HG03558 (cell line): ENCODE data around the gene TPRN.

Source experiments
- ATAC-seq: cut with Tn5 transposase; IDR thresholded peaks from one replicate; pipeline ENCODE4 v1.9.1; 2021; ENCODE audit warnings: moderate number of reproducible peaks; ENCODE audit not compliant: unreplicated experiment; ENCODE audit errors: extremely low read depth

Gene TPRN

DNA sequence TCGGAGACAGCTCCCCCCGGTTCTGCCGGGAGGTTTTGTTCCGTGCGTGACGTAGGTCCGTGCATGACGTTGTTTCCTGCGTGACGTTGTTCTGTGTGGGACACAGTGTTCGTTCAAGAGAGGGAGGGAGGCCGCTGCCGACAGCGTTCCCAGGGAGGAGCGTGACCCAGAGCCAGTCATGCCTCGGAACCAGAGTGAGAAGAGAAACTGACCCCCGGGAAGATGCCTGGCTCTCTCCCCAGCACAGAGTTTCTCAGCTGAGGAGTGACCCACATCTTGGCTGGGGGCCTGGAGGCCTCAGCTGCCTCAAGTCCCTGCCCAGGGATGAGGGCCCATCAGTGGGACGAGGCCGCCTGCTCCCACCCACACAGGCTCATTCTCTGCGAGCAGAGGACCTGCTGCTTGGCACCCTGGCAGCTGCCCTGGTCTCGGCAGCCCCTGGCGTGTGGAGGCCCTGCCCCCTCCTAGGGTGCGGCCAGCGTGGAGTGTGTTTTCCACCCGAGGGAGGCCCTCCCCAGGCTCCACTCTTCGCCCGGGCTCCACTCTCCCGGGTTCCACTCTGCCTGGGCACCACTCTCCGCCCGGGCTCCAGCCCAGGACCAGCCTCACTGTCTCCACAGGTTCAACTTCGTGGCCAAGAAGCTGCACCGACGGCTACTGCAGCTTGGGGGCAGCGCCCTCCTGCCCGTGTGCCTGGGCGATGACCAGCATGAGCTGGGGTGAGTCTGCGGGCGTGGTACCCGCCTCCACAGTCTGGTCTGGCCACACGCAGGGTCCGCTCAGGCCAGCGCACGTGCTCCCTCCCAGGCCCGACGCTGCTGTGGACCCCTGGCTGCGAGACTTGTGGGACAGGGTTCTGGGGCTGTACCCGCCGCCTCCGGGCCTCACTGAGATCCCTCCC, 12.9 kb upstream of the TPRN start:
- ATAC-seq, result no peak

DNA sequence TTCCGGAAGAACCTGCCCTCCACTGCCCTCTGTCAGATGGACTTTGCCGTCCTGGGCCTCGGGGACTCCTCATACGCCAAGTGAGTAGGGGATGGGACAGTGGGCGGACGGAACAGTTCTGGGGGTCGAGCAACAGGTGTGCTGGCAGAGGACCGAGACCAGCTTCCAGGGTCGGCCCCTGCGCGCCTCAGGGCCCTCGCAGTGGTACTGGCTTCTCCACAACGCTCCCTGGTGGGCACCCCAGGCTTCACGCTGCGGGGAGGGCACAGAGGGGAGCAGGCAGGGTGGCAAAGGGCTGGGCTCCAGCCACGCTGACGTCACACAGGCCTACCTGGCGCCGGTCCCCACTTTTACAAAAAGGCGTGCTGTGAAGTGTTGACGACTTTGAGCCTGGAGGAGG, 12.0 kb upstream of the TPRN start:
- ATAC-seq, result no peak

DNA sequence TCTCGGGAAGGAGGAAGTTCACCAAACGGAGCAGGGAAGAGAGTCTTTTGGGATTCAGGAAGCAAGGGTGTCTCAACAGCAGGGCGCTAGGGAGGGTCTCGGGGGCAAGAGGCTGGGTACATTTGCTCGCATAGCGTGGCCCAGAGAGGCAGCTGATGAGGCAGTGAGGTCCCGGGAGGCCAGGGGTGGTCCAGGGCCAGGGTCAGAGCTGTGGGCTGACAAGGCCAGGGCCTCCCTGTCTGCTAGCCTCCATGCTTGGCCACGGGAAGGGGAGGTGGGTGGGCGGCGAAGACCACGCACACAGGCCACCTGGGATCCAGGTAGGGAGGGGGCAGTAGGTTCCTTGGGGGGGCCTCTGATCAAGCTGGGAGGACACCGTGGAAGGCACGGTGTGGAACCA, 11.0 kb upstream of the TPRN start:
- ATAC-seq, result no peak

DNA sequence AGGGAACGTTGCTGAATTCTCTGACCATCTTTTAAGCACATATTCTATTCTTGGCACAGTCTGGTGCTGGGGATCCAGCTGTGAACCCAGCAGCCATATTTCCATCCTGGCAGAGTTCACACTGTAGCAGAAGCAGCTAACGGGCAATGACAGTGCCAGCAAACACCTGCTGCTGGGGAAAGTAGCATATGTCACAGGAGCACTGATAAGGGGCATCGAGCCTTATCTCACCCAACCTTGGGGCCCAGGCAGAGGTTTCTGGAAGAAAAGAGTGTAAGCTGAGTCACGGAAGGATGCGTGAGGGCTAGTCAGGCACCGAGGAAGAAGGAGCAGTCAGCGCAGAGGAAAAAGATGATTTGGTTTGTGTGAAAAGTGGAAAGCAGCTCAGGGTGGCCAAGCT, 6.1 kb upstream of the TPRN start:
- no peak for ATAC-seq

DNA sequence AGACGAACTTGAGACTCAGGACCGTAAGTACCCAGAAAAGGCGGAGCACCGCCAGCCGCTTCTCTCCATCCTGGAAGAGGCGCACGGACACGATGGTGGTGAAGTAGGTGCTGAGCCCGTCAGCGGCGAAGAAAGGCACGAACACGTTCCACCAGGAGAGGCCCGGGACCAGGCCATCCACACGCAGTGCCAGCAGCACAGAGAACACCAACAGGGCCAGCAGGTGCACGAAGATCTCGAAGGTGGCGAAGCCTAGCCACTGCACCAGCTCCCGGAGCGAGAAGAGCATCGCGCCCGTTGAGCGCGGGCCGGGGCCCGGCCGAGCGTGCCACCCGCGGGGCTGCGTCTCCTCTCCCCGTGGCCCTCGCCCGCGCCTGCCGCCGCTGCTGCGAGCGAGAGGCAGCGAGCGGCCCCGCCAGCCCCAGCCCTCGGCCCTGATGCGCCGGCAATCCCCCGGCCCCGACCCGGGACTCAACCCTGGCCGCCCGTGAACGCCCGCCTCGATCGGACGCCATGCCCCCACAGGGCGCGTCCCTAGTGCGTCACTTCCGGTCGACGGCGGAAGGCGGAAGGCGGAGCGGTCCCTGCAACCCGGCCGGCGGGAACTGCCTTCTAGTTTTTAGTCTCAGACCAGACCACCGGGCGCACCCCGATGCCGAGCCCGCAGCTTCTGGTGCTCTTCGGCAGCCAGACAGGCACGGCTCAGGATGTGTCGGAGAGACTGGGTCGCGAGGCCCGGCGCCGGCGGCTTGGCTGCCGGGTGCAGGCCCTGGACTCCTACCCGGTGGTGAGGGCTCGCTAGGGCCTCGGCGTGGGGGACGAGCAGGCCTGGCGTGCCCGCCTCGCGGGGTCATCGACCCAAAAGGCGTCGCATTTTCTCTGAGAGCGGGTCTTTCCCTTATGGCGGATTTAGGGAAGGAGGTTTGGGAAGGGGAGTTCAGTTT, 4.9 kb upstream of the TPRN start, which contains the start of the genes NDOR1 and TMEM203:
Gene NDOR1, plus strand, starts transcription at position 575 of the 944 bp plus-strand sequence. Its CDS starts 78 bp downstream, at position 653.
Gene TMEM203, minus strand, starts transcription at position 523 of the 944 bp plus-strand sequence. Its CDS starts 234 bp downstream, at position 289.
- no peak for ATAC-seq

DNA sequence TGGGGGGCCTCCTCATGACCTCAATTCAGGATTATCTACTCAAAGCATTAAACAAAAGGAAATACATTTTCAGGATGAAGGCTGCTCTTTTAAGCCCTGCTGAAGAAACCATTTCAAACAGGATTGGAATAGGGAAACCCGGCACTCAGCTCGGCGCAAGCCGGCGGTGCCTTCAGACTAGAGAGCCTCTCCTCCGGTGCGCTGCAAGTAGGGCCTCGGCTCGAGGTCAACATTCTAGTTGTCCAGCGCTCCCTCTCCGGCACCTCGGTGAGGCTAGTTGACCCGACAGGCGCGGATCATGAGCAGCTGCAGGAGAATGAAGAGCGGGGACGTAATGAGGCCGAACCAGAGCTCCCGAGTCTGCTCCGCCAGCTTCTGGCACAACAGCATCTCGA, 4.2 kb upstream of the TPRN start:
- ATAC-seq, result no peak

DNA sequence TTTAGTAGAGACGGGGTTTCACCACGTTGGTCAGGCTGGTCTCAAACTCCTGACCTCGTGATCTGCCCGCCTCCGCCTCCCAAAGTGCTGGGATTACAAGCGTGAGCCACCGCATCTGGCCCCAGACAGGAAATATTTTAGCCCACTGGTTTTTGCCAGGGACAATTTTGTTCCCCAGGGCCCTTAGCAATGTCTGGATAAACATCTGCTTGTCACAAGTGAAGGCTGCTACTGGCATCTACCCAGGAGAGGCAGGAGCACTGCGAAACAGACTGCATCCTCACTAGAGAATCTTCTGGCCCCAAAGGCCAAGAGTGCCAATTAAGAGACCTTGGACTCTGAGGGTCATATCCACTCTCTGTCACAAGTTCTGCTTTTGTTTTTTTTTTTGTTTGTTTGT, 2.4 kb upstream of the TPRN start:
- ATAC-seq, result no peak

DNA sequence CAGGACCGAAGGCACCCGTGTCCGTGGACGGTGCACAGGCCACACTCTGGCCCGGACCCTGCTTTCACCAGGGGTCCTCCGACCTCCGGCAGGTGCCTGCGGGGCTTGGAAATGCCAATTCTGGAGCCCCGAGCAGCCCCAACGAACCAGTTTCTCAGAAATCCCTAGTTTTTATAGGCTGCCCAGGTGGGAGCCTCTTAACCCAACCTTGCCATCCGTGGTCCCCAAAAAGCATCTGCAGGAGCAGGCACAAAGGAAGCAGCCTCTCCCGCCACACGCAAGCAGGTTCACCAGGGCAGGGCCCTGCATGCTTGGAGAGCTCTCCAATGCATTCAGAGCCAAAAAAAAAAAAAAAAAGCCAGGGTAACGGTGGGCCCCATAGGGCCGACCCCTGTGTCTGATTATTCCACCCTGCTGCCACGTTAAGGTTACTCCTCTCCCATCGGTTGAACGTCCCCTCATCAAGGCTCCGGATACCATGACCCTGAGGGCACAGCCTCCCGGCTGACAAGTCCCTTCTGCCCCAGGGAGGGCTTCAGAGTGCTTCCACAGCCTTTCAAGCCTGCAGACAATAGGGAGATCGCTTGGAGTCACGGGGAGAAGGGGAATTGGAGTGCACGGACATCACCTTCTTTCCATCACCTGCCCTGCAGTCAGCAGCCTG, 796 bp upstream of the TPRN start:
- ATAC-seq, result no peak

DNA sequence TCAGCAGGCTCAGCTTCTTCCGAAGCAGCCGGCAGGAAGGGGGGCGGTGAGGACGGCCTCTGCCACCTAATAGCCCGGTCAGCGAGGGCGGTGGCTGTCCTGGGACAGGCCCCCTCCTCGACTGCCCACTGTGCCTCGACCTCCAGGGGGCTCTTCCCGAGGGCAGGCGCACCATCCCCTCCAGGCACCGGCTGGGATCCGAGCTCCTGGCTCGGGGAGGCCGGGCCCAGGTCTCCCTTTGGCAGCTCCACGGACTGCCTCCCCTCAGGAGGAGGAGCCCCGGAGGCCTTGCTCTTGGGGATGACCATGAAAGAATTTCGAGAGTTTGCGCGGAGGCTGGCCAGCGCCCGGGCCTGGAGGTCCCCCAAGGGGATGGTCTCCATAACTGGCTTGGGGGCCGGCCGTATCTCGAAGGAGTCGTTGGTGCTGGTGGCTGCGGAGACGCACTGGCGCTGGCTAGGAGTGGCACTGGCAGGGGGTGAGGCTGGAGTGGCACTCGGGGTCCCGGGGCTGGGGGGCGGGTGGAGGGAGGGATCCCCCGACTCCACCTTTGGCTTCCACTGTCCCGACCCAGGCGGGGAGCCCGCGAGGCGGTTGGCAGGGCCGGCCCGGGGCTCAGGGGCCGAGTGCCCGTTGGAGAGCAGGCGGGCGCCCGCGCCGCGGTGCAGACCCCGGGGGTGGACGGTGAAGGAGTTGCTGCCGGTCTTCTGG, 975 bp downstream of the TPRN start:
- ATAC-seq, result no peak

DNA sequence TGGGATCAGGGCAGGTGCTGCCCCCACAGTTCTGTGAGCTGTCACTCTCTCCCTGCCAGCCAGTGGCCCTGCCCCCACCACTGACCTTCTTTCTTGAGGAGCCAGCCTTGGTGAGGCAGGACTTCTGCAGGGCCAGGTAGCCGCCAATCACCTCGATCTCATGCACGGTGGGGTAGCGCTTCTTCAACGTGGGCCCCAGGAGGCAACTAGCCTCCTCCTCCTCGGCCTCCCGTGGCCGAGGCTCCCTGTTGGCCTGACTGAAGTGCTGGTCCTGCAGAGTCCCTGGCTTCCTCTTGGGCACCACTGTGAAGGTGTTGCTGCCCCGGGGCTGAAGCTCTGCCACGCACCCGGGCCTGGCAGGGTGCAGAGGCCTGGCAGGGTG, 1.6 kb downstream of the TPRN start:
- no peak for ATAC-seq

DNA sequence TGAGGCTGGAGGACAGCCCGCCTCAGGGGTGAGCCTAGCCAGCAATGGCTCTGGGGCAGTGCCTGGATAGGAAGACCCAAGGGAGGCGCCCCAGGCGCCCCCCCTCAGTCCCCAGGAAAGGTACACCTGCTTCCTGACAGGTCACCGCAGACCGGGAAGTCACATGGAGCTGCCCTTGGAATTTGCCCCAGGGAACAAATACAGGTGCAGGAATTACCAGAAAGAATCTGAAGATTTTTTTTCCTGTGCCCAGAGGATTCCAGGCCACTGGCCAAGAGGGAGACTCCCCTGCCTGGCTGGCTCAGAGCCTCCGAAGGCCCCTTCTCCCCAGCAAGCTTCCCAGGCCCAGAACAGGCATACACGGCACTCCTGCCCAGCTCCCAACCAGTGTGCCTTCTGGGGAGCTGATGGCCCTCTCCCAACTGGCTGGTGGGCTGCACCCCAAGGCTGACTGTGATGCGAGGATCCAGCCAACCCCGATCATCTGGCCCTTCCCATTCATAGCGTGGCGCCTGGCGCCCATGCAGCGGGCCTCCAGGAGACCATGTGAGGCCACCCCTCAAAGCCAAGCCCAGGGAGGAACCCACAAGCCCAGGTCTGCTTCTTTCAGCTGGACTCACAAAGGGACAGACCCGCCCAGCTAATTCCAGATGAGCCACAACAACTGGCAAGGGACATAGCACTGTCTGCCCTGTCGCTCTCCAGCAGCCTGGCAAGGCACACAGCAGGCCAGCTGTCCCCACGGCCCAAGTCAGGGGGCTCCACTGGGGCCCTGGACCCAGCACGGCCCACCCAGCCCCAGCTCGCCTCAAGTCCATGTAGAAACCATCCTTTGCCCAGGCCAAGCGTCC, 2.3 kb downstream of the TPRN start:
- no peak for ATAC-seq

DNA sequence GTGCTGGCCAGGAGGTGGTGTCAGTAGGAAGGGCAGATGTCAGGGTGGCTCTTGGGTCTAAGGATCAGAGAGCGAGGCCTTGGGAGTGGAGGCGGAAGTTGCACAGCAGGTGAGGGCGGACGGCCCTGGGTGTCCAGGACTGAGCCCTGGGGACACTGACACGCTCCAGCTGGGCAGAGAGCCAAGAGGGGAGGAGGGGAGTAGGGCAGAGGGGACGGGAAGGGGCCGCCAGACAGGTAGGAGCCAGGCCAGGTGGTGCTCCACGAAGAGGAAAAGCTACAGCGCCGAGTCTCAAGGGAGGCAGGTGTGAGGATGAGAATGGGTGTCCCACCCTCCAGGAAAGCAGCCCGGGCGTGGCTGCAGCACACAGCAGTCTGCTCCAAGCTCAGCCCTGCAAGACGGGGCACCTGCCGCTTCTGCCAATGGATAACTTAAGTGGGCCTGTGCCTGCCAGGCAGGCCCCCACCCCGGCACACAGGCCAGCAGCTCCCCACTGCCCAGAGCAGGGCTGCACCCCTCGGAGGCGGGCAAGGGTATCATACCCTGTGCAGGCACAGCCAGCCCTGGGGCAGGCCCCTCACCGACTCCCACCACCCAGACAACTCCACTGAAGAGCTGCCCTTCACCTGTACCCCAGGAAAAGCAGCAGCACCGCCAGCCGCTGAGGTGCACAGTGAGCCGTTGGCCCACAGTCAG, 4.9 kb downstream of the TPRN start:
- ATAC-seq, result no peak

DNA sequence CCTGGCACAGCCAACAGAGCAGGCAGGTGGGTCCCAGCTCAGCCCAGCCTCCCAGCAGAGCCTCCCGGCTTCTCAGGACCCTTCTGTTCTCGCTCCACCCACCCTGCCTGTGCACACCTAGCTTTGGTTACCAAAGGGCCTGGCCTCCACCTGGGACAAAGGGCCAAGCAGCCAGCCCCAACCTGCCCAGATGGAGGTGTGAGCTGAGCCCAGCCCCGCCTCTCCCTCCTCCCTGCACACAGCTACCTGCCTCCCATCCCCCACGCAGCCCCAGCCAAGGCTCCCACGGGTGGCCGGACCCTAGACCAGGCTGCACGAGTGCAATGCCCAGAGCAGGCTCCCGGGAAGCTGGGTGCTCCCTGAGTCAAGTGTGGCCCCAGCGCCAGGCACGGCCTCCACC, 5.6 kb downstream of the TPRN start:
- ATAC-seq, result no peak

DNA sequence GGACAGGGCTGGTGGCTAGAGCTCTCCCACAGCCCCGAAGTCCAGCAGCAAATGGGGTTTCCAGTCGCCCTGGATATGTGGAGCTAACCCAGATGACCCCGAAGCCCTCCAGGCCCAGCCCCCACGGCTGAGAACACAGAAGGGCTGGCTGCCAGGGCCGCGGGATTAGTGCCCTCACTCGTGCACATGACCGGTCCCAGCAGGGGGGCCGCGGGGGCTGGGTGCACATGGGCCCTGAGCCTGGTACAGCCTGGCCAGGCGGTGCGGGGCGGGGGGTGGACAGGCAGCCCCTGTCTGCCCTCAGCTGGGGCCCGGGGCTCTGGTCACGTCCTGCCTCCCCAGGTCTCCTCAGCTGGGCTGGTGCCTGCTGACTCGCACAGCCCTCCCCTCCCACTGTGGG, 6.2 kb downstream of the TPRN start:
- ATAC-seq, result no peak

DNA sequence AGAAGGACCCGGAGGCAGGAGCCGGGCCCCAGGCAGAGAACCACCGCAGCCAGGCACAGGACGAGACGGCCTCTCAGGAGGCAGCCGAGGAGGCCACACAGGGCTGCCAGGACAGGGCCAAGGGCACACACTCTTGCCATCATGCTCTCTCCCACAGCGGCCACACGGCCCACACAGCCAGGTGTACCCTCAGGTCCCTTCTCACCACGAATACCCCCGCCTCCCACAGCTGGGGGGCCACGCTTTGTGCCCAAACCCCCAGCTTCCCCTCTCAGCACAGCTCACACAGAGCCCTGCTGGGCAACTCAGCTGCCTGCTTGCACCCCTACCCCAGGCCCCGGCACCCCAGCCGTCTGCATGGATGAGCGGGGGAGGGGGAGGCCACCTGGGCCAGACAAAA, 6.8 kb downstream of the TPRN start:
- ATAC-seq, result no peak

DNA sequence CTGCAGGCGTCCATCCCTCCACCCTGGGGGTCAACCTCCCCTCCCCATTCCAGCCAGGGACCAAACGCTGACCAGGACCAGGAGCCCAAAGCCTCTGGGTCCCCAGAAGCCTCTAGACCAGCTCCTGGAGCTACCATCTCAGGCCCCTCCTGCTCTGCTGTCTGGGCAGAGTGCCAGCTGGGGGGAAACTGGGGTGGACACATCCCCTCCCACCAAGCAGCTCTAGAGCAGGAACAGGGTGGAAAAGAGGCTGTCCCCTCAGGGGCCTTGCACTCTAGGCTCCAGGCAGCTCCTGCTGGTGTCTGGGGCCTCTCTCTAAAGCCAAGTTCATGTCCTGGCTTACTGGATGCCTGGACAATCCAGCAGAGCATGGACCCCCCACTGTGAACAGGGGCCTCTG, 7.7 kb downstream of the TPRN start:
- ATAC-seq, result no peak

DNA sequence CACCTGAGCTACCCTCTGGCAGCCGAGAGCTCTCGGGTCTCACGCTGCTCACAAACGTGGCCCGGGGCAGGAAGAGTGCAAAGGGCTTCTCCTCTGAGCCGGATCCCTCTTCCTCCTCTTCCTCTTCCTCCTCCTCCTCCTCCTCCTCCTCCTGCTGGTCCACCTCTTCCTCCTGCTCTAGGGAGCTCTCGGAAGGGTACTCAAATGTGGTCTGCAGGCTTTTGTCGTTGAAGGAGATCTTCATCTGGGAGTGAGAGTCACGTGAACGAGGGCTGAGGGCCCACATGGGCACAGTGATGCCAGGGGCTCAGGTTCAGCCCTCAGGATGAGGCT, 8.1 kb downstream of the TPRN start:
- no peak for ATAC-seq

DNA sequence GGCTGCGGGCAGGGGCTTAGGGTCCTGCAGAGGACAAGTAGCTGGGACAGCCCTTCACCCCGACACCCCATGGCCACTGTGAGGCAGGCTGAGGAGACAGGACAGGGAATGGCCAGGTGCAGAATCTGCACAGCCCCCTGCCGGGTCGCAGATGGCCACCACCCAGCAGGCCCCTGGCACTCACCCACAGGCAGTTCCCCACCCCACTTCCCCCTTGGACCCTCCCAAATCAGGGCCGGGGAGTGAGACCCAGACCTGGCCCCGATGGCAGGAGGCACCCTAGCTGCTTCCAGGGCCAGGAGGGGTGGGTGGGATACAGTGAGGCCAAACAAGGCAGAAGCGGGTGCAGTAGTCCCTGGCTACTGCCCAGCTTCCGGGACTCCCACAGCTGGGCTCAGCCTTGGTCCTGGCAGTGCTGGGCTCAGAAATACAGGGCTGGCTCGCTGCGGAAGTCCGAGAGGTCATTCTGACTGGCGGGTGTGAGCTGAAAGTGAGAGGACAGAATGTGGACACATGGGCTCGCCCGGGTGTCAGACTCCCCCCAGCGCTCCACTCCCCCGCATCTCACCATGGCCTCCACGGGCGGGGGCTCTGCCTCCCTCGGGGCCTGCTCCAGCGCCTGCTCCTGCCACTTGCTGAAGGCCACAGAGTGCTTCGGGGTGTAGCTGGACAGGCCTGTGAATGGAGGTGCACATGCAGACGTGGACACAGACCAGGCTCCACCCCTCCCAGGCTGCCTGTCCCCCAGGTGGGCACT, 8.7 kb downstream of the TPRN start:
- no peak for ATAC-seq
